ENCODE data around the gene SPATA16. TPM values are rescaled to one million over a fixed set of nuclear protein-coding genes. Genes with fewer than 3 reads are reported as not detected.

SPATA16 gene
- total and polyA plus RNA-seq, 2 experiments from 2014 or later = not detected

DNA sequence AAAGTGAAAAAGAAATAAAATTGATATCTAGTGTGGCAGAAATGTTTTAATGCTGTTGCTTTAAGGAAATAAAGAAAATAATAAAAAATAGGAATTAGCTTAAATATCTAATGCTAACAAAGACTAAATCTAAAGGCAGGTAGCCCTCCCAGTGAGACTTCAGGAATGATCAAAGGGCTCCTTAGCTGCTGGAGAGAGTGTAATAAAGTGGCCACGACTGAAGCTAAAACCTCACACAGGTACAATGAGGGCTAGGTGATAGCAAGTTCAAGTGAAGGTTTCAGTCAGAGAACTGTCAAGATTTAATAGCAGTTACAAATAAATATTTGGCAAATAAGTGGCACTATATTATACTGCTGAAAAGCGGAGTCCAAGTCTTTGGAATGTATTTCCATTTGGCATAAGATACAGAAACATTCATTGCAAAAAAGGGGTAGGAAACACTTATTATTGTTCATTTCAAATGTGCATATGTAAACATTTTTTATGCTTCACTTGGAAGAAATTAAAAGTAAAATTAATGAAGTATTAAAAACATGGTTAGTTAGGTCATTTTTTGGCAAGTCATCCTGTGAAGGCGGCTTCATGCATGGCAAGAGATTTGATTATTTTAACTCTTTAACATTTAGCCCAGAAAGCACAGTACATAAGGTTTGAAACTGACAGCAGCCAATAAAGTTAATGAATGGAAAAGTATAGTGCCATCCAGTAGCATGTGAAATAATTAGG, 222.3 kb downstream of the SPATA16 start:
- Mint-ChIP-seq H3K27me3 (ENCODE audit: insufficient read depth, low read depth, poor library complexity) (no peaks in the 10 kb centered on the region), H3K27ac (0 out of 2 replicates have a peak overlapping the region, but pooled peaks have one; percentile 35)
- no peak overlapping the region for H3K4me3 ChIP-seq

DNA sequence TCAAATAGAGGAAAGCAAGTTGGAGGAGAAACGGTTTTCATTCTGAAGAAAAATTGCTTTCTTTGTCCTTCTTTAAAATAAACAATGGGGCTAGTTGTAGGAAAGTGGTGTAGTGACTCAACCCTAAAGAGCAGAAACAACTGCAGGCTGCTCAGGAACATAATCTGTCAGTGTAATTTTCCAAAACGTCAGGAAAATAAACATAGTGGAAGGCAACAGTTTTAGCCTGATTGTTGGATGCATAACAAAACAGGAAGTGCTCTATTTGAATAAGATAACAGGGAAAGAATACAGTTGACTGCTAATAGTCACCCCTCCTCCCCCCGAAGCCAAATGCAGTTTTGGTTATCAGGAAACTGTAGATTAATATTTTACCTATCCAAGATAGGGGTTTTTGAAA, 222.9 kb downstream of the SPATA16 start:
- no peak for ATAC-seq
- Mint-ChIP-seq H3K27ac (0 out of 2 replicates have a peak overlapping the region, but pooled peaks have one; percentile 35), H3K36me3 (ENCODE audit: low read depth) (no peaks in the 10 kb centered on the region), H3K27me3 (ENCODE audit: insufficient read depth, low read depth, poor library complexity) (no peaks in the 10 kb centered on the region), H3K9me3 (no peaks in the 10 kb centered on the region), H3K4me3 (no peak overlapping the region), H3K4me1 (peaks cover 24% of the 10 kb centered on the region)
- Histone ChIP-seq H3K4me2 (peak overlapping the region; percentile 24), H3K27me3 (ENCODE audit: insufficient read depth) (no peaks in the 10 kb centered on the region), H3K9me2 (ENCODE audit: insufficient read depth) (no peaks in the 10 kb centered on the region), H3F3A (replicated peaks; ENCODE audit: low read depth) (no peaks in the 10 kb centered on the region), H3K79me2 (replicated peaks; ENCODE audit: insufficient read depth) (no peaks in the 10 kb centered on the region), H3K27ac (ENCODE audit: low read depth) (no peak overlapping the region), H2AFZ (peak overlapping the region; percentile 9; the same call in 1 of the 2 replicates), H3K36me3 (ENCODE audit: insufficient read depth) (no peaks in the 10 kb centered on the region), H3K4me1 (ENCODE audit: insufficient read depth) (peaks cover 29% of the 10 kb centered on the region), H4K20me1 (replicated peaks; ENCODE audit: insufficient read depth) (no peaks in the 10 kb centered on the region), H3K4me3 (no peak overlapping the region)
- no peak for DNase-seq (ENCODE audit: low spot score)
- TF ChIP-seq EZH2 (IDR thresholded peaks at IDR 0.05; ENCODE audit: low read depth, unreplicated experiment) (no peak), ZNF331 (CRISPR knock-in tag; IDR thresholded peaks at IDR 0.05; ENCODE audit: low read depth) (no peak)
- TF ChIP-seq, protein P1, sequence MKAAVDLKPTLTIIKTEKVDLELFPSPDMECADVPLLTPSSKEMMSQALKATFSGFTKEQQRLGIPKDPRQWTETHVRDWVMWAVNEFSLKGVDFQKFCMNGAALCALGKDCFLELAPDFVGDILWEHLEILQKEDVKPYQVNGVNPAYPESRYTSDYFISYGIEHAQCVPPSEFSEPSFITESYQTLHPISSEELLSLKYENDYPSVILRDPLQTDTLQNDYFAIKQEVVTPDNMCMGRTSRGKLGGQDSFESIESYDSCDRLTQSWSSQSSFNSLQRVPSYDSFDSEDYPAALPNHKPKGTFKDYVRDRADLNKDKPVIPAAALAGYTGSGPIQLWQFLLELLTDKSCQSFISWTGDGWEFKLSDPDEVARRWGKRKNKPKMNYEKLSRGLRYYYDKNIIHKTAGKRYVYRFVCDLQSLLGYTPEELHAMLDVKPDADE (IDR thresholded peaks at IDR 0.05) = no peak

More for the DNA sequence above, 222.3 kb downstream of the SPATA16 start:
- no peaks in the 10 kb centered on the region for H3K9me3 Mint-ChIP-seq
- no peaks in the 10 kb centered on the region for H3K36me3 Mint-ChIP-seq (ENCODE audit: low read depth)
- peak; percentile 41; the same call in 2 of the 3 replicates for ATAC-seq
- Histone ChIP-seq H3K4me1 (ENCODE audit: insufficient read depth) (peaks cover 29% of the 10 kb centered on the region), H2AFZ (no peak overlapping the region), H3K36me3 (ENCODE audit: insufficient read depth) (no peaks in the 10 kb centered on the region), H3K27me3 (ENCODE audit: insufficient read depth) (no peaks in the 10 kb centered on the region), H3K4me2 (peak overlapping the region; percentile 24), H3F3A (replicated peaks; ENCODE audit: low read depth) (no peaks in the 10 kb centered on the region), H3K27ac (ENCODE audit: low read depth) (no peak overlapping the region), H3K9me2 (ENCODE audit: insufficient read depth) (no peaks in the 10 kb centered on the region), H4K20me1 (replicated peaks; ENCODE audit: insufficient read depth) (no peaks in the 10 kb centered on the region), H3K79me2 (replicated peaks; ENCODE audit: insufficient read depth) (no peaks in the 10 kb centered on the region)
- no peak overlapping the region for H3K4me3 Mint-ChIP-seq
- H3K4me1 Mint-ChIP-seq = peaks cover 24% of the 10 kb centered on the region
- no peak for DNase-seq (ENCODE audit: low spot score)
- no peak for TF ChIP-seq NANOG (IDR thresholded peaks at IDR 0.05; ENCODE audit: borderline replicate concordance)
- no peak for TF ChIP-seq EZH2 (IDR thresholded peaks at IDR 0.05; ENCODE audit: low read depth, unreplicated experiment)
- TF ChIP-seq, protein P2, sequence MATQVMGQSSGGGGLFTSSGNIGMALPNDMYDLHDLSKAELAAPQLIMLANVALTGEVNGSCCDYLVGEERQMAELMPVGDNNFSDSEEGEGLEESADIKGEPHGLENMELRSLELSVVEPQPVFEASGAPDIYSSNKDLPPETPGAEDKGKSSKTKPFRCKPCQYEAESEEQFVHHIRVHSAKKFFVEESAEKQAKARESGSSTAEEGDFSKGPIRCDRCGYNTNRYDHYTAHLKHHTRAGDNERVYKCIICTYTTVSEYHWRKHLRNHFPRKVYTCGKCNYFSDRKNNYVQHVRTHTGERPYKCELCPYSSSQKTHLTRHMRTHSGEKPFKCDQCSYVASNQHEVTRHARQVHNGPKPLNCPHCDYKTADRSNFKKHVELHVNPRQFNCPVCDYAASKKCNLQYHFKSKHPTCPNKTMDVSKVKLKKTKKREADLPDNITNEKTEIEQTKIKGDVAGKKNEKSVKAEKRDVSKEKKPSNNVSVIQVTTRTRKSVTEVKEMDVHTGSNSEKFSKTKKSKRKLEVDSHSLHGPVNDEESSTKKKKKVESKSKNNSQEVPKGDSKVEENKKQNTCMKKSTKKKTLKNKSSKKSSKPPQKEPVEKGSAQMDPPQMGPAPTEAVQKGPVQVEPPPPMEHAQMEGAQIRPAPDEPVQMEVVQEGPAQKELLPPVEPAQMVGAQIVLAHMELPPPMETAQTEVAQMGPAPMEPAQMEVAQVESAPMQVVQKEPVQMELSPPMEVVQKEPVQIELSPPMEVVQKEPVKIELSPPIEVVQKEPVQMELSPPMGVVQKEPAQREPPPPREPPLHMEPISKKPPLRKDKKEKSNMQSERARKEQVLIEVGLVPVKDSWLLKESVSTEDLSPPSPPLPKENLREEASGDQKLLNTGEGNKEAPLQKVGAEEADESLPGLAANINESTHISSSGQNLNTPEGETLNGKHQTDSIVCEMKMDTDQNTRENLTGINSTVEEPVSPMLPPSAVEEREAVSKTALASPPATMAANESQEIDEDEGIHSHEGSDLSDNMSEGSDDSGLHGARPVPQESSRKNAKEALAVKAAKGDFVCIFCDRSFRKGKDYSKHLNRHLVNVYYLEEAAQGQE (IDR thresholded peaks at IDR 0.05; ENCODE audit: unreplicated experiment) = no peak
- no peak for TF ChIP-seq POLR2AphosphoS5 (IDR thresholded peaks at IDR 0.05; ENCODE audit: low read depth)
- TF ChIP-seq EZH2phosphoT487 (IDR thresholded peaks at IDR 0.05; ENCODE audit: unreplicated experiment) = no peak
- TF ChIP-seq STAT1 (IDR thresholded peaks at IDR 0.05; ENCODE audit: unreplicated experiment) = no peak
- TF ChIP-seq, protein P1 (IDR thresholded peaks at IDR 0.05) = no peak
